Measurements from ENCODE around the gene EIF4E2.
"Not testable (repeated sequence)": the region's sequence is repeated elsewhere in the genome, so short reads cannot be mapped to it uniquely, and the experiment has no call there.

EIF4E2 gene

DNA sequence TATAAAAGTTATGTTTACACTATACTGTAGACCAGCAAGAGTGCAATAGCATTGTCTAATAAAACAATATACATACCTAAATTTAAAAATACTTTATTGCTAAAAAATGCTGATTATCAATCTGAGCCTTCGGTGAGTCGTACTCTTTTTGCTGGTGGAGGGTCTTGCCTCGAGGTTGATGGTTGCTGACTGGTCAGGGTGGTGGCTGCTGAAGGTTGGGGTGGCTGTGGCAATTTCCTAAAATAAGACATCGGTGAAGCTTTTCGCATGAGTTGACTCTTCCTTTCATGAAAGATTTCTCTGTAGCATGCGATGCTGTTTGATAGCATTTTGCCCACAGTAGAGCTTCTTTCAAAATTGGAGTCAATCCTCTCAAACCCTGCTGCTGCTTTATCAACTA, 2.5 kb upstream of the EIF4E2 start:
- Histone ChIP-seq H3K36me3 (ENCODE audit: control insufficient read depth, insufficient read depth, low read length) (peaks cover 37% of the 10 kb centered on the region), H3K4me3 (ENCODE audit: extremely low read depth, insufficient read depth, low read length, poor library complexity, severe bottlenecking) (no peak overlapping the region), H3K4me1 (ENCODE audit: control insufficient read depth, insufficient read depth, low read length, poor library complexity, severe bottlenecking) (peaks cover 2% of the 10 kb centered on the region), H3K27ac (ENCODE audit: low read depth, low read length, severe bottlenecking) (no peak overlapping the region), H3K9me3 (ENCODE audit: control insufficient read depth, low read length) (no peaks in the 10 kb centered on the region)
- WGBS, 2 experiments (ENCODE audit: insufficient coverage in 2 of 2) = 97 to 100% methylated on average over 5 to 6 of the region's 6 CpGs

DNA sequence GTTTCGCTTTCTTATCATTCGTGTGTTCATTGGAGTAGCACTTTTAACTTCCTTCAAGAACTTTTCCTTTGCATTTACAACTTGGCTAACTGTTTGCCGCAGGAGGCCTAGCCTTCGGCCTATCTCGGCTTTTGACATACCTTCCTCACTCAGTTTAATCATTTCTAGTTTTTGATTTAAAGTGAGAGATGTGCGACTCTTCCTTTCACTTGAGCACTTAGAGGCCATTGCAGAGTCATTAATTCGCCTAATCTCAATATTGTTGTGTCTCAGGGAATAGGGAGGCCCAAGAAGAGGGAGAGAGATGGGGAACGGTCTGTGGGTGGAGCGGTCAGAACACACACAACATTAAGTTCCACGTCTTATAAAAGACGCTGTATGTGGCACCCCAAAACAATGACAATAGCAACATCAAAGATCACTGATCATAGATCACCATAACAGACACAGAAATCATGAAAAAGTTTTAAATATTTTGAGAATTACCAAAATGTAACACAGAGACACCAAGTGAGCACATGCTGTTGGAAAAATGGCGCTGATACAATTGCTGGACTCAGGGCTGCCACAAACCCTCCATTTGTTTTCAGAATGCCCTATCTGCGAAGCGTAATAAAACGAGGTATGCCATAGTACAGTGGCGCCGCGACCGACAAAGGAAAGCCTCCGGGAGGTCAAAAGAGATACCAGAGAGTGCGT, 685 bp upstream of the EIF4E2 start:
- Histone ChIP-seq H3K36me3 (ENCODE audit: control insufficient read depth, insufficient read depth, low read length) (peaks cover 52% of the 10 kb centered on the region), H3K9me3 (ENCODE audit: control insufficient read depth, low read length) (no peaks in the 10 kb centered on the region), H3K4me1 (ENCODE audit: control insufficient read depth, insufficient read depth, low read length, poor library complexity, severe bottlenecking) (peaks cover 2% of the 10 kb centered on the region), H3K4me3 (ENCODE audit: extremely low read depth, insufficient read depth, low read length, poor library complexity, severe bottlenecking) (peak overlapping the region; percentile 80), H3K27ac (ENCODE audit: low read depth, low read length, severe bottlenecking) (peak overlapping the region; percentile 99)
- 17 to 24% methylated on average over 12 to 13 of the region's 21 CpGs for WGBS, 2 experiments (ENCODE audit: insufficient coverage in 2 of 2)

DNA sequence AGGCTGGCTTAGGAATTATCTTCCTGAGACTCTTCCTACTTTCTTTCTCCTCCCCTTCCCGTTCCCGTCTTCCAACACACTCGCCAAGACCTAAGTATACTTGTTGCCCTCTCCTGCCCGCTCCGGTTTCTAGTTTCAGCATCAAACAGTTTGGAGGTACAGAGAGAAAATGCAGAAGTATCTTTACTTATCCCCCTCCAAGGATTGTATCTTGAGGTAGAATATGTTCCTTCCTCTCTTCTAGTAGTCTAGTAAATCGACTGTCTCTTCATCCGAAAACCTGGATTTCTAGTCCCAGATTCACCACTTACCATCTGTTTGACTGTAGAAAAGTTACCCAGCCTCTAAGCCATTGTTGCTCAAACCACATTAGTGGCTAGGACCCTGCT, 755 bp downstream of the EIF4E2 start:
- Histone ChIP-seq H3K4me1 (ENCODE audit: control insufficient read depth, insufficient read depth, low read length, poor library complexity, severe bottlenecking) (peaks cover 2% of the 10 kb centered on the region), H3K27ac (ENCODE audit: low read depth, low read length, severe bottlenecking) (peak overlapping the region; percentile 99), H3K9me3 (ENCODE audit: control insufficient read depth, low read length) (no peaks in the 10 kb centered on the region), H3K4me3 (ENCODE audit: extremely low read depth, insufficient read depth, low read length, poor library complexity, severe bottlenecking) (peak overlapping the region; percentile 80), H3K36me3 (ENCODE audit: control insufficient read depth, insufficient read depth, low read length) (peaks cover 62% of the 10 kb centered on the region)
- 27 to 53% methylated on average over 2 to 4 of the region's 7 CpGs for WGBS, 2 experiments (ENCODE audit: insufficient coverage in 2 of 2)

DNA sequence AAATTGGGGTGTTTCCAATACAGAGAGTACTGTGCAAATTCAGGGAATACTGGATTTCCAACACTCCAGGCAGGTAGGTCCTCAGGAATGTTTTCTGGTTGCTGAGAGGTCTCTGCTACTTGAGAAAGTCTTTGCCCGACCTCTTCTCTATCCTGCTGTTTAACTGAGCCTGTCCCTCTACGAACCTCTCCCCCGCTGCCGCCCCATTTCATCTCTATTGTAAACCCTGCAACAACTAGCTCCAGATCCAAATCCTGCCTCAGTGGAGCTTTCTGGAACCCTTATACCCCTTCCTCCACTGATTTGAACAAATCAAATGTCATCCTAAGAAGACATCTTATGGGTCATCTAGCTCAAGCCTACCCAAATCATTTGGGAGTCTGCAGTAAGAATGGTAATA, 1.3 kb downstream of the EIF4E2 start:
- Histone ChIP-seq H3K27ac (ENCODE audit: low read depth, low read length, severe bottlenecking) (peak overlapping the region; percentile 99), H3K4me1 (ENCODE audit: control insufficient read depth, insufficient read depth, low read length, poor library complexity, severe bottlenecking) (peaks cover 2% of the 10 kb centered on the region), H3K9me3 (ENCODE audit: control insufficient read depth, low read length) (no peaks in the 10 kb centered on the region), H3K4me3 (ENCODE audit: extremely low read depth, insufficient read depth, low read length, poor library complexity, severe bottlenecking) (peak overlapping the region; percentile 80), H3K36me3 (ENCODE audit: control insufficient read depth, insufficient read depth, low read length) (peaks cover 62% of the 10 kb centered on the region)
- 89 to 95% methylated on average over 4 of the region's 4 CpGs for WGBS, 2 experiments (ENCODE audit: insufficient coverage in 2 of 2)

DNA sequence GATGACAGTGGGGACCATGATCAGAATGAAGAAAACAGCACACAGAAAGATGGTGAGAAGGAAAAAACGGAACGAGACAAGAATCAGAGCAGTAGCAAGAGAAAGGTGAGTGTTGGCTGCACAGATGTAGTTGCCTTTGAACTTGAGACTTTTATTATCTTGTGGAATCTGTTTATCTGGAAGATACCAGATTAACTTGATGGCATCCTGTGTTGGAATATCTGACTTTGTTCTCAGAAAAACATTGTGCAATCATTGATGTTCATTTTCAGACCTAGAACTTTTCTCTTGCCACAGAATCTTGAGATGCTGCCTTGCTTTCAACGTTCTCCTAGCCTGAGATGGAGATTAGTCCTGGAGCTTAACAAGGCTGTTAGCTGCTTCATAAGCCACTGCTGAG, 5.9 kb downstream of the EIF4E2 start:
- whole genome bisulfite sequencing, 2 experiments (ENCODE audit: insufficient coverage in 2 of 2) = 92 to 99% methylated on average over 2 to 3 of the region's 3 CpGs
- H3K9me3 ChIP-seq (ENCODE audit: control insufficient read depth, low read length) = no peaks in the 10 kb centered on the region
- H3K27ac ChIP-seq (ENCODE audit: low read depth, low read length, severe bottlenecking) = no peak overlapping the region
- peaks cover 88% of the 10 kb centered on the region for H3K36me3 ChIP-seq (ENCODE audit: control insufficient read depth, insufficient read depth, low read length)
- H3K4me3 ChIP-seq (ENCODE audit: extremely low read depth, insufficient read depth, low read length, poor library complexity, severe bottlenecking) = no peak overlapping the region
- peaks cover 2% of the 10 kb centered on the region for H3K4me1 ChIP-seq (ENCODE audit: control insufficient read depth, insufficient read depth, low read length, poor library complexity, severe bottlenecking)

DNA sequence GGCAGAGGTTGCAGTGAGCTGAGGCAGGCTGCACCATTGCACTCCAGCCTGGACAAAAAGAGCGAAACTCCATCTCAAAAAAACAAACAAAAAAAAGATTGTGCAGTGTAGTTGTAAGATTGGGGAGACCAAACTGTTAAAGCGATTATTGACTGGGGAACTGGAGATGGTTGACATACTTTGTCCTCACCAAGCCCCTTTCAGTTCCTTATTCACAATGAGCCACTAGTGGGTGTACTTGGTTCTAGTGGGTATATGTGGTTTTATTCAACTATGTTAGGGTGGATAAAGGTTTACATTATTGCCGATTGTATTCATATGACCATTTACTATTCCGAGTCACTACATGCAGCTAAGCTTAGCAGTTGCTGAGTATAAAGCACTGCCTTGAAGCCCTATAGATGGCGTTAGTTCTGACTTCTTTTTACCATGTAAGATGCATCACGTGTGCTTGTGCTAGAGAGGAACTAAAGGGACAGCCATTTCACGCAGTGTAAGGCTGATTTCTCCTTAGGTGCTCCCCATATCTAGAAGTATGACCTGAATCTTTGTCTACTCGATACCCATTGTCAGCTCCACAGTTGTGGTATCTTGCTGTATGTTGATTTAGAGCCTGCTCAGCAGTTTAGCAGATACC, 12.1 kb downstream of the EIF4E2 start:
- H3K4me1 ChIP-seq (ENCODE audit: control insufficient read depth, insufficient read depth, low read length, poor library complexity, severe bottlenecking) = no peaks in the 10 kb centered on the region
- WGBS, 2 experiments (ENCODE audit: insufficient coverage in 2 of 2) = 89 to 90% methylated on average over 3 to 7 of the region's 8 CpGs
- H3K36me3 ChIP-seq (ENCODE audit: control insufficient read depth, insufficient read depth, low read length) = peaks cover 96% of the 10 kb centered on the region
- no peak overlapping the region for H3K27ac ChIP-seq (ENCODE audit: low read depth, low read length, severe bottlenecking)
- H3K9me3 ChIP-seq (ENCODE audit: control insufficient read depth, low read length) = no peaks in the 10 kb centered on the region
- no peak overlapping the region for H3K4me3 ChIP-seq (ENCODE audit: extremely low read depth, insufficient read depth, low read length, poor library complexity, severe bottlenecking)

DNA sequence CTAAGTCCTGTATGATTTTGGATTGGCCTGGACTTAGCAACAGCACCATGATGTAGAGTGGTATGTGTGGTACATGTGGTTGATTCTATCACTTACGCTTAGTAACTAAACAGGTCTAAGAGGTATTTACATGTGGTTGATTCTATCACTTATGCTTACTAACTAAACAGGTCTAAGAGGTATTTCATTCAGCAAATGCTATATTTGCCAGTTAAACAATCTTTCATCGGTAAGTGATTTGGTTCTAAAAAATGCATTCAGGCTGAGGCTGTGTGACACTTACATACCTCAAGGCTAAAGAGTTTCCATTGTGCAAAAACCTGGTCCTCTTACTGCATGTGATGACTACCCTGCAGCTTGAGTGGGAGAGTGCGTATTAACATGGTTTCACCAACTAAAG, 13.1 kb downstream of the EIF4E2 start:
- H3K27ac ChIP-seq (ENCODE audit: low read depth, low read length, severe bottlenecking) = no peak overlapping the region
- WGBS, 2 experiments (ENCODE audit: insufficient coverage in 2 of 2) = 80 to 100% methylated on average over 1 to 2 of the region's 3 CpGs
- no peaks in the 10 kb centered on the region for H3K9me3 ChIP-seq (ENCODE audit: control insufficient read depth, low read length)
- peaks cover 96% of the 10 kb centered on the region for H3K36me3 ChIP-seq (ENCODE audit: control insufficient read depth, insufficient read depth, low read length)
- no peak overlapping the region for H3K4me3 ChIP-seq (ENCODE audit: extremely low read depth, insufficient read depth, low read length, poor library complexity, severe bottlenecking)
- no peaks in the 10 kb centered on the region for H3K4me1 ChIP-seq (ENCODE audit: control insufficient read depth, insufficient read depth, low read length, poor library complexity, severe bottlenecking)

DNA sequence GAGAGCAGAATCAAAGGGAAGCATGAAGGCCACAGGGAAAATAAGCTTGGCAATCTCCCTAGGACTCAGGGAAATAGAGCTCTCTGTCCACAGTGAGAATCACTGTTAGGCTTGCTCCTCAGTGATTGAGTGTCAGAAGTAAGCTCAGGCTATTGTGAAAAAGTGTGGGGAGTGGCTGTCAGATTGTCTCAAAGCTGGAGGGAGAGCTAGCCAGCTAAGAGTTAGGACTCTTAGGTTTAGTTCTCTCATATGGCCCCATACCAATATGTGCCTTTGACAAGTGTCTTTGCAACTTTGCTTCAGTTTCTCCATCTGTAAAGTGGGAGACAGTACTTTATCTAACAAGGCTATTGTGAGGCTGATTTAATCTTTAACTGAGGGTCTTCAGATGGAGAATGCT, 17.2 kb downstream of the EIF4E2 start:
- peaks cover 98% of the 10 kb centered on the region for H3K36me3 ChIP-seq (ENCODE audit: control insufficient read depth, insufficient read depth, low read length)
- H3K4me3 ChIP-seq (ENCODE audit: extremely low read depth, insufficient read depth, low read length, poor library complexity, severe bottlenecking) = no peak overlapping the region
- no peaks in the 10 kb centered on the region for H3K9me3 ChIP-seq (ENCODE audit: control insufficient read depth, low read length)
- H3K27ac ChIP-seq (ENCODE audit: low read depth, low read length, severe bottlenecking) = no peak overlapping the region
- no peaks in the 10 kb centered on the region for H3K4me1 ChIP-seq (ENCODE audit: control insufficient read depth, insufficient read depth, low read length, poor library complexity, severe bottlenecking)

DNA sequence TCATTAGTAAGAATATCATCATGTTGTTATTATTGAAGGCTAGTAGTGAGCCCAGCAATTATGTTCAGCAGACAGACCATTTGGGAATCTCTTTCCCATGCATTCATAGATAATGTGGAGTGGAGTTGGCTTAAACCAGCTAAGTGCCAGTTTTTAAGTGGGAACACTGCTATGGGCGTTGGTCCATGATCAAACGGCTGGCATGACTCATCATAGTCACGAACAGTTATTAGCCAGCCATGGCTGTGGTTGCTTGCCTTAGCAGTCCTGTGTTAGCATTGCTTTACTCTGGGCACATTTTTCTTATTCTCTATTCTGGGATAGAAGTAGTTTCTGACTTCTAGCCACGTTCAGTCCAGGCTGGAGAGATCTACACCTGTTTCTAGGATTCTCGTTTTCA, 17.7 kb downstream of the EIF4E2 start:
- no peaks in the 10 kb centered on the region for H3K9me3 ChIP-seq (ENCODE audit: control insufficient read depth, low read length)
- 96 to 100% methylated on average over 3 of the region's 5 CpGs for WGBS, 2 experiments (ENCODE audit: insufficient coverage in 2 of 2)
- peaks cover 98% of the 10 kb centered on the region for H3K36me3 ChIP-seq (ENCODE audit: control insufficient read depth, insufficient read depth, low read length)
- H3K27ac ChIP-seq (ENCODE audit: low read depth, low read length, severe bottlenecking) = no peak overlapping the region
- no peaks in the 10 kb centered on the region for H3K4me1 ChIP-seq (ENCODE audit: control insufficient read depth, insufficient read depth, low read length, poor library complexity, severe bottlenecking)
- no peak overlapping the region for H3K4me3 ChIP-seq (ENCODE audit: extremely low read depth, insufficient read depth, low read length, poor library complexity, severe bottlenecking)

DNA sequence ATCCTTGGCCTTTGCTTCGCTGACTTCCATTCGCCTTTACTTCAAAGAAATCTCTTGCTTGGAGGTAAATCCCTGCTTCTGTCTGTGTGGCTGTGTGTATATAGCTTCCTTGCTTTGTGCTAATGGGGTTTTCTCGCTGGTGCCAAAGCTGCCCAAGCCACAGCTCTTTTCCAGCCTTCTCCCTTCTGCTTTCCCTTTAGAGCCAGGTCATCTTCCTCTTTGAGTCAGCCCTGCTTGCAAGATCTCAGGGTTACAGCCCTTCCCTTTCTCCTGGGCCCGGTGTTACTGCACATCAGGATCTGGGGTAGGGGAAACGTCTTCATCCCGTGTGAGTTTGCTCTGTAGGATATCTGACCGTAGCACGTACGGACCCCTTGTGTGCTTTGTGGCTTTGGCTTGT, 19.1 kb downstream of the EIF4E2 start:
- H3K27ac ChIP-seq (ENCODE audit: low read depth, low read length, severe bottlenecking) = no peak overlapping the region
- no peak overlapping the region for H3K4me3 ChIP-seq (ENCODE audit: extremely low read depth, insufficient read depth, low read length, poor library complexity, severe bottlenecking)
- no peaks in the 10 kb centered on the region for H3K4me1 ChIP-seq (ENCODE audit: control insufficient read depth, insufficient read depth, low read length, poor library complexity, severe bottlenecking)
- H3K36me3 ChIP-seq (ENCODE audit: control insufficient read depth, insufficient read depth, low read length) = peaks cover 98% of the 10 kb centered on the region
- no peaks in the 10 kb centered on the region for H3K9me3 ChIP-seq (ENCODE audit: control insufficient read depth, low read length)
- WGBS, 2 experiments (ENCODE audit: insufficient coverage in 2 of 2) = 92 to 100% methylated on average over 3 to 6 of the region's 9 CpGs

DNA sequence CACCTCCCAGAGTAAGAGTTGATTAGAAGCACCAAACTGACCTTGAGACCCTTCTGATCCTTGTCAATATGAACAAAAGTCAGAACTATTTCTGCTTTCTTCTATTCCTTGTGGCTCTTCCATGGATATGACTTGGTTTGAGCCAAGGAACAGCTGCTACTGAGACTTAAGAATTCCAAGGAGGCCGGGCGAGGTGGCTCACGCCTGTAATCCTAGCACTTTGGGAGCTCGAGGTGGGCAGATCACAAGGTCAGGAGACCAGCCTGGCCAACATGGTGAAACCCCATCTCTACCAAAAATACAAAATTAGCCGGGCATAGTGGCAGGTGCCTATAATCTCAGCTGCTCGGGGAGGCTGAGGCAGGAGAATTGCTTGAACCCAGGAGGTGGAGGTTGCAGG, 20.0 kb downstream of the EIF4E2 start:
- H3K27ac ChIP-seq (ENCODE audit: low read depth, low read length, severe bottlenecking); H3K9me3 ChIP-seq (ENCODE audit: control insufficient read depth, low read length); H3K4me3 ChIP-seq (ENCODE audit: extremely low read depth, insufficient read depth, low read length, poor library complexity, severe bottlenecking); H3K4me1 ChIP-seq (ENCODE audit: control insufficient read depth, insufficient read depth, low read length, poor library complexity, severe bottlenecking): not testable (repeated sequence)
- 96 to 97% methylated on average over 4 to 6 of the region's 6 CpGs for WGBS, 2 experiments (ENCODE audit: insufficient coverage in 2 of 2)
- peaks cover 97% of the 10 kb centered on the region for H3K36me3 ChIP-seq (ENCODE audit: control insufficient read depth, insufficient read depth, low read length)
